Gastrocnemius medialis (tissue), 4 donors: ENCODE results near the gene MYO6. TPM values are rescaled to one million over a fixed set of nuclear protein-coding genes. Genes with fewer than 3 reads are reported as not detected.

Experiments used
- ATAC-seq, 2 donors: fragments of 150-250 bp; one replicate each; pipeline ENCODE4 v1.9.1; 2016
- DNase-seq, 2 donors: peaks; one replicate each; pipeline ENCODE4 v3.0.0-alpha.2; 2019
- H3K27ac ChIP-seq, 4 donors: fragments of 200-600 bp; sonication (generic); 1 replicate in 1 of 4; 2 replicates in 3 of 4; pipeline ENCODE4 v1.5.1; 2016 to 2018; ENCODE audit warnings: mild to moderate bottlenecking in 2 of 4, moderate library complexity in 1 of 4
- H3K27me3 ChIP-seq, 3 donors: fragments of 200-600 bp; sonication (generic) in 2 of 3; 1 replicate in 1 of 3; 2 replicates in 2 of 3; pipeline versions ENCODE4 v1.5.1 to v1.6.0; 2016 to 2019; ENCODE audit warnings: mild to moderate bottlenecking in 1 of 3, moderate library complexity in 1 of 3
- H3K36me3 ChIP-seq, 2 donors: fragments of 200-600 bp; sonication (generic) in 1 of 2; one replicate each; pipeline ENCODE4 v1.5.1; 2017 to 2018
- H3K4me1 ChIP-seq, 2 donors: fragments of 200-600 bp; sonication (generic) in 1 of 2; one replicate each; pipeline ENCODE4 v1.5.1; 2016 to 2017; ENCODE audit warnings: mild to moderate bottlenecking in 2 of 2
- H3K4me3 ChIP-seq, 4 donors: fragments of 200-600 bp; sonication (generic) in 3 of 4; 1 replicate in 1 of 4; 2 replicates in 3 of 4; pipeline ENCODE4 v1.5.1; 2016 to 2019; ENCODE audit warnings: mild to moderate bottlenecking in 2 of 4
- H3K9me3 ChIP-seq, 3 donors: fragments of 200-600 bp; sonication (generic) in 2 of 3; 1 replicate in 1 of 3; 2 replicates in 2 of 3; pipeline ENCODE4 v1.5.1; 2016 to 2019
- CTCF ChIP-seq, 5 experiments: fragments of 450-650 bp in 3 of 5; fragments of 200-600 bp in 2 of 5; sonication (generic) in 2 of 5; IDR thresholded peaks in 4 of 5; conservative IDR thresholded peaks in 1 of 5; 1 replicate in 4 of 5; 2 replicates in 1 of 5; pipeline ENCODE4 v1.5.1; 2016 to 2019; ENCODE audit warnings: antibody characterized with exemption in 5 of 5, mild to moderate bottlenecking in 3 of 5, moderate library complexity in 3 of 5
- POLR2A ChIP-seq, 2 donors: fragments of 450-650 bp; IDR thresholded peaks; one replicate each; pipeline ENCODE4 v1.6.1; 2017; ENCODE audit warnings: antibody characterized with exemption in 2 of 2, mild to moderate bottlenecking in 2 of 2, moderate library complexity in 2 of 2
- in situ Hi-C, 4 donors: fragments of 200-750 bp; cut with MboI; loops; one replicate each; pipeline versions ENCODE4 v1.15.0 to v1.8.0; 2017; ENCODE audit warnings: low sequenced_read_pairs in 4 of 4
- intact Hi-C: fragments of 100-400 bp; cut with DNase I; formaldehyde crosslinking; loops from one replicate; pipeline ENCODE4 v1.15.1; 2023; ENCODE audit warnings: low total_unique reads
- total RNA-seq, 4 donors: library from RNA; depleted of rRNA; stranded (reverse); fragments of >200 nt; gene quantifications; one replicate each; pipeline versions ENCODE4 v1.1.0 to v1.2.3, GENCODE V29; 2016

Gene MYO6
- total RNA-seq, 4 donors from 2014 or later, result 1.6 to 7.9 (median 4.2) TPM

DNA sequence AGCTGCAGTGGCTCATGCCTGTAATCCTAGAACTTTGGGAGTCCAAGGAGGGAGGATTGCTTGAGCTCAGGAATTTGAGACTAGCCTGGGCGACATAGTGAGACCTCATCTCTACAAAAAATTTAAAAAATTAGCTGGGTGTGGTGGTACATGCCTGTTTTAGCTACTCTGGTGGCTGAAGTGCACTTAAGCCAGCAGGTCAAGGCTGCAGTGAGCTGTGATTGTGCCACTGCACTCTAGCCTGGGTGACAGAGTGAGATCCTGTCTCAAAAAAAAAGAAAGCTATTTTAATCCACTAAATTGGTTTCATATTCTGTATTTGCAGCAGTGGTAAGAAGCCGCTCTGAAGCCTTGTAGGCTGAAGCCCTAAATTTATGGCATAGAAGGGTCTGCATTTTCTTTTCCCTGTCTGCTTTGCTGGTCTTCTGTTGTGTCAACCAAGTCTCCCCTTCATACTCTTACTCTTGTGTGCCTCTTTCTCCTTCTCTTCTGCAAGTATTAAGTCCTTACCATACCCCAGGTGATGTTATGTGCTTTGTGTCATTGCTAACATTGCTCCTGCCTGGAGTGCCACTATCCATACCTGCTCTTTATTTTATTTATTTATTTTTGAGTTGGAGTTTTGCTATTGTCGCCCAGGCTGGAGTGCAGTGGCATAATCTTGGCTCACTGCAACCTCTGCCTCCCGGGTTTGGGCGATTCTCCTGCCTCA is 70.9 kb downstream of the MYO6 start:
- H3K4me3 ChIP-seq, result no peak overlapping the region
- ATAC-seq (no peak), DNase-seq (no peak)
- in situ Hi-C loops (no loop called here), intact Hi-C loops (no loop called here)
- H3K9me3 ChIP-seq, result no peaks in the 10 kb centered on the region
- no peaks in the 10 kb centered on the region for H3K27me3 ChIP-seq
- no peak overlapping the region for H3K27ac ChIP-seq
- no peak for TF ChIP-seq POLR2A (IDR thresholded peaks at IDR 0.05)
- TF ChIP-seq CTCF (IDR thresholded peaks at IDR 0.05 in 4 of 5, conservative IDR thresholded peaks at IDR 0.05 in 1 of 5), result no peak
- H3K36me3 ChIP-seq, result peaks cover 0 to 7% of the 10 kb centered on the region in 2 donors
- H3K4me1 ChIP-seq, result no peaks in the 10 kb centered on the region

DNA sequence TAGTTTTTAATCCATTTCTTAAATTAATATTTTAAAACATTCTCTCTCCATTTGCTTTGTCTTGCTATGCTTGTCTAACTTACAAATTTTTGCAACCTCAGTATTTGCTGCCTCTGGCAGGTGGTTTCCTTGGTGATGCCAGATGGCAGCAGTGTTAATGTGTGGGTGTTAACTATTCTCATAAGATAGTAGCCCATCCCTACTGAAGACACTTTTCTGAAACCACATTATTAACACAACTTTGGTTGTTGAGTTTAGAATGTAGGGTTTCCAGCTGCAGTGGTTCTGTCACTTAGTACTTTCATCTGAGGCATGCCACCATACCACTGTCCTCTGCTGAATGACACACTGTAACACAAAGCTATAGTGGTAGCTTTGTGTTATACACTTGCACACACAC is 75.1 kb downstream of the MYO6 start:
- no peaks in the 10 kb centered on the region for H3K9me3 ChIP-seq
- intact Hi-C loops, result no loop called here
- in situ Hi-C loops, result no loop called here
- DNase-seq, result no peak
- peaks cover 0 to 7% of the 10 kb centered on the region in 2 donors for H3K36me3 ChIP-seq
- no peaks in the 10 kb centered on the region for H3K27me3 ChIP-seq
- no peak for TF ChIP-seq CTCF (IDR thresholded peaks at IDR 0.05 in 4 of 5, conservative IDR thresholded peaks at IDR 0.05 in 1 of 5)
- no peak for TF ChIP-seq POLR2A (IDR thresholded peaks at IDR 0.05)
- no peak for ATAC-seq
- H3K27ac ChIP-seq, result no peak overlapping the region
- H3K4me3 ChIP-seq, result no peak overlapping the region
- no peaks in the 10 kb centered on the region for H3K4me1 ChIP-seq

DNA sequence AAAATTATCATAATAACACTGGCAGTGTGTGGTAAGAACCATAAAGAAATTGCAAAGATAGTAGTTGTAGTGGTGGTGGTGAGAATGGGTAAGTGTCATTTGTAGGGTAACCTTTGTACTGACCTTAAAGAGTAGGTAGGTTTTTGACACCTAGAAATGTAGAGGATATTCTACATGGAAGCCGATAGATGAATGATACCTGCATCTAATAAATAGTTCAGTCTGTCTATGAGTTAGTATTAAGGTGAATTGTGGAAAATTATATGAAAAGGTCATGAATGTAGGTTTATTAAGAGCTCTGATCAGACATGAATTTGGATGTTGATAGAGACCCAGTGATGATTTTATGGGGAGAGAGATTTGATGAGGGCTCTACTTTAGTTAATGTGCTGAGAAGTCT is 78.1 kb downstream of the MYO6 start:
- no peaks in the 10 kb centered on the region for H3K27me3 ChIP-seq
- H3K4me3 ChIP-seq, result no peak overlapping the region
- intact Hi-C loops (no loop called here), in situ Hi-C loops (no loop called here)
- H3K4me1 ChIP-seq, result no peaks in the 10 kb centered on the region
- no peak overlapping the region for H3K27ac ChIP-seq
- no peaks in the 10 kb centered on the region for H3K9me3 ChIP-seq
- ATAC-seq, result no peak
- H3K36me3 ChIP-seq, result peaks cover 0 to 7% of the 10 kb centered on the region in 2 donors
- TF ChIP-seq CTCF (IDR thresholded peaks at IDR 0.05 in 4 of 5, conservative IDR thresholded peaks at IDR 0.05 in 1 of 5) (no peak), POLR2A (IDR thresholded peaks at IDR 0.05) (no peak)
- DNase-seq, result no peak

DNA sequence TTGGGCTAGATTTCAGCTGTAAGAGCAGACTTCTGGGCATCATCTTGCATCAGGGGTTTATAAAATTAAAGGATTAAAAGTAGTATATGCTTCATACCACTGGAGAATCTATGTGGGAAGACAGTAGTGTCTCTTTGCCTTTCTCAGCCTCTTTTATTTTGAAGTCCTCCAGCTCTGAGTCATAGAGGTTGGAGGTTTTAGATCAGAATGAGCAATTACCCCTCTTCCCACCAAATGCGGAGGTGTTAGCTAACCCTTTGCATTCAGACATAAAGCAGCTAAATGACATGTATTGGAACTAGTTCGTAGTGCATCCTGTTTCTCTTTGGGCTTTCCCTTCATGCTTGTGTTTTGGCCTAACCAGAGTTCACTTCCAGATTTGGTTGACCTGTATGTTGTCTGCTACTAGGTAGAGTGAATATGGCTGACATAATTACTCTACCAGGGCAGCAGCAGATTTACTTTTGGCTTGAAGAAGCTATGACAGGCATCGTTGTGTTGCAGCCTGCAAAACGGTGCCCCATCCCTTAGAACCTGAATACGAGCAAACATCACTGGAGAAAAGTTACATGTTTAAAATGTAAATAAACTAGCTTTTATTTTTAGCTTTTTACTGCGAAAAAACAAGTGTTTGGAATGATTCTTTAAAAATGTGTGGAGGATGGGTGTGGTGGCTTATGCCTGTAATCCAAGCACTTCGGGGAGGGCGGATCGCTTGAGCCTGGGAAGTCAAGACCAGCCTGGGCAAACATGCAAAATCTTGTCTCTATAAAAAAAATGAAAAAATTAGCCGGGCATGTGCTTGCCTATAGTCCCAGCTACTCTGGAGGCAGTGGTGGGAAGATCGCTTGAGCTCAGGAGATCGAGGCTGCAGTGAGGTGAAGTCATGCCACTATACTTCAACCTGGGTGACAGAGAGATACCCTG is 82.2 kb downstream of the MYO6 start:
- no peak overlapping the region for H3K4me3 ChIP-seq
- intact Hi-C loops (no loop called here), in situ Hi-C loops (no loop called here)
- H3K36me3 ChIP-seq, result peaks cover 0 to 6% of the 10 kb centered on the region in 2 donors
- no peaks in the 10 kb centered on the region for H3K27me3 ChIP-seq
- DNase-seq (no peak), ATAC-seq (no peak)
- TF ChIP-seq CTCF (IDR thresholded peaks at IDR 0.05 in 4 of 5, conservative IDR thresholded peaks at IDR 0.05 in 1 of 5) (no peak), POLR2A (IDR thresholded peaks at IDR 0.05) (no peak)
- no peaks in the 10 kb centered on the region for H3K4me1 ChIP-seq
- H3K27ac ChIP-seq, result no peak overlapping the region
- no peaks in the 10 kb centered on the region for H3K9me3 ChIP-seq
